Measurements from ENCODE around the gene LRRC61. TPM values are rescaled to one million over a fixed set of nuclear protein-coding genes. Genes with fewer than 3 reads are reported as not detected.

LRRC61 gene
- total and polyA plus RNA-seq, 2 of the 13 experiments (the other 11 are each of a cell fraction or from before 2014, with no cell fraction given): 33.0 to 34.8 TPM

DNA sequence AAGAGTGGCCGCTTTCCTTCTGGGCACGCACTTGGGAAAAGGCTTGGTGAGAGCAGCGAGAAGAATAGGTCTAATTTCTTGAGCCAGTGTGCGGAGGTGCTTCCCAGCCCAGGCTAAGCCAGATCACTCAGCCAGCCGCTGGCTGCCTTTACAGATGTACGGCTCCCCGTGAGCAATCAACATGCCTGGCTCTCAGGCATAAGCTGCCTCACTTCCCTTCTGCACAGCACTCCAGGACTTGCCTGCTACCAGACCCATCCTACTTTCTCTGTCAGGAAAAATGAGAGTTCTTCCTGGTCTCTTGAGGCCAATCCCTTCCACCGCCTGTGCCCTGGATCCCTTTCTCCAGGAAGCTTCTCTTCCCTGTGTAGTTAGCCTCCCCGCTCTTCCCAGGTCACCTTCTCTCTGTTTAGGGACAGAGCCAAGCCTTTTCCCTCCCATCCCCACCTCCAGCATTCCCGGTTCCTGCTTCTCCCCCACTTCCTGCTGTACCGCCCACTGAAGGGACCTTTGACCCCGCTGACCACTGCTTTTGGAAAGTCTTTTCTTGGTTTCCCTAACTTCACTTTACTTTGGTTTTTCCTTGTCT, 1.3 kb downstream of the LRRC61 start (continued):
- peak; percentile 48; the same call in 1 of the 2 replicates for TF ChIP-seq PAXIP1 (CRISPR knock-in tag; conservative IDR thresholded peaks at IDR 0.05)
- no peak for TF ChIP-seq KLF15 (CRISPR knock-in tag; IDR thresholded peaks at IDR 0.05; ENCODE audit: borderline replicate concordance)
- TF ChIP-seq GMEB2 (CRISPR knock-in tag; IDR thresholded peaks at IDR 0.05; ENCODE audit: low read depth): no peak
- no peak for TF ChIP-seq RXRB (CRISPR knock-in tag; IDR thresholded peaks at IDR 0.05; ENCODE audit: borderline replicate concordance)
- TF ChIP-seq KDM5B (CRISPR knock-in tag; IDR thresholded peaks at IDR 0.05; ENCODE audit: borderline replicate concordance): 0 out of 2 replicates have a peak, but pooled peaks have one; percentile 46
- no peak for TF ChIP-seq ZNF572 (CRISPR knock-in tag; IDR thresholded peaks at IDR 0.05)
- TF ChIP-seq MZF1 (CRISPR knock-in tag; IDR thresholded peaks at IDR 0.05; ENCODE audit: borderline replicate concordance): no peak
- no peak for TF ChIP-seq ELK4 (CRISPR knock-in tag; IDR thresholded peaks at IDR 0.05; ENCODE audit: borderline replicate concordance)
- peak; percentile 30; the same call in 1 of the 2 replicates for TF ChIP-seq HOMEZ (CRISPR knock-in tag; IDR thresholded peaks at IDR 0.05; ENCODE audit: low read depth)
- TF ChIP-seq ZSCAN31 (CRISPR knock-in tag; IDR thresholded peaks at IDR 0.05; ENCODE audit: low read depth): no peak
- TF ChIP-seq MED1 (CRISPR knock-in tag; IDR thresholded peaks at IDR 0.05): no peak
- 0 out of 2 replicates have a peak, but pooled peaks have one; percentile 16 for TF ChIP-seq SPEN (CRISPR knock-in tag; IDR thresholded peaks at IDR 0.05; ENCODE audit: low read depth)
- peak; percentile 21; the same call in 1 of the 2 replicates for TF ChIP-seq ZNF563 (CRISPR knock-in tag; IDR thresholded peaks at IDR 0.05)
- TF ChIP-seq, protein P1, sequence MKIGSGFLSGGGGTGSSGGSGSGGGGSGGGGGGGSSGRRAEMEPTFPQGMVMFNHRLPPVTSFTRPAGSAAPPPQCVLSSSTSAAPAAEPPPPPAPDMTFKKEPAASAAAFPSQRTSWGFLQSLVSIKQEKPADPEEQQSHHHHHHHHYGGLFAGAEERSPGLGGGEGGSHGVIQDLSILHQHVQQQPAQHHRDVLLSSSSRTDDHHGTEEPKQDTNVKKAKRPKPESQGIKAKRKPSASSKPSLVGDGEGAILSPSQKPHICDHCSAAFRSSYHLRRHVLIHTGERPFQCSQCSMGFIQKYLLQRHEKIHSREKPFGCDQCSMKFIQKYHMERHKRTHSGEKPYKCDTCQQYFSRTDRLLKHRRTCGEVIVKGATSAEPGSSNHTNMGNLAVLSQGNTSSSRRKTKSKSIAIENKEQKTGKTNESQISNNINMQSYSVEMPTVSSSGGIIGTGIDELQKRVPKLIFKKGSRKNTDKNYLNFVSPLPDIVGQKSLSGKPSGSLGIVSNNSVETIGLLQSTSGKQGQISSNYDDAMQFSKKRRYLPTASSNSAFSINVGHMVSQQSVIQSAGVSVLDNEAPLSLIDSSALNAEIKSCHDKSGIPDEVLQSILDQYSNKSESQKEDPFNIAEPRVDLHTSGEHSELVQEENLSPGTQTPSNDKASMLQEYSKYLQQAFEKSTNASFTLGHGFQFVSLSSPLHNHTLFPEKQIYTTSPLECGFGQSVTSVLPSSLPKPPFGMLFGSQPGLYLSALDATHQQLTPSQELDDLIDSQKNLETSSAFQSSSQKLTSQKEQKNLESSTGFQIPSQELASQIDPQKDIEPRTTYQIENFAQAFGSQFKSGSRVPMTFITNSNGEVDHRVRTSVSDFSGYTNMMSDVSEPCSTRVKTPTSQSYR (CRISPR knock-in tag; IDR thresholded peaks at IDR 0.05; ENCODE audit: borderline replicate concordance): 0 out of 2 replicates have a peak, but pooled peaks have one; percentile 24
- no peak for TF ChIP-seq ZNF414 (CRISPR knock-in tag; IDR thresholded peaks at IDR 0.05)

Measured in HepG2 (cell line).